Kidney epithelial cell (primary cell): ENCODE measurements around the gene PLPPR3. TPM values are rescaled to one million over a fixed set of nuclear protein-coding genes. Genes with fewer than 3 reads are reported as not detected.

Experiments
- DNase-seq: peaks from one replicate; pipeline ENCODE4 v3.0.0-alpha.2; 2010; ENCODE audit warnings: low read depth
- H3K27me3 ChIP-seq: 2 replicates; pipeline ENCODE4 v1.6.0; 2011; ENCODE audit warnings: low read length; ENCODE audit not compliant: control insufficient read depth, insufficient read depth
- H3K36me3 ChIP-seq: 2 replicates; pipeline ENCODE4 v1.5.1; 2011; ENCODE audit warnings: low read length; ENCODE audit not compliant: control insufficient read depth, insufficient read depth
- H3K4me3 ChIP-seq: 2 replicates; pipeline ENCODE4 v1.5.1; 2011; ENCODE audit warnings: low read depth, mild to moderate bottlenecking, control low read depth, low read length
- CTCF ChIP-seq: IDR thresholded peaks from 2 replicates; pipeline ENCODE4 v1.5.1; 2011; ENCODE audit warnings: mild to moderate bottlenecking, moderate library complexity, low read length, control low read depth, inconsistent platforms; ENCODE audit not compliant: insufficient read depth, poor library complexity, severe bottlenecking
- total RNA-seq: library from RNA; depleted of rRNA; stranded (reverse); fragments of >200 nt; gene quantifications from 2 replicates; pipeline ENCODE4 v1.2.3, GENCODE V29; 2015

PLPPR3 gene
- total RNA-seq, 1 donor from 2014 or later: 2.9 TPM

- TF ChIP-seq CTCF: no peak
- no peak for DNase-seq
Measured at GRCh38 chr19:793806-794205, 27.9 kb downstream of the PLPPR3 start.

GRCh38 chr19:792306-792885, 29.4 kb downstream of the PLPPR3 start:
- TF ChIP-seq CTCF: no peak
- Histone ChIP-seq H3K27me3 (no peaks in the 10 kb centered on the region), H3K4me3 (no peak overlapping the region), H3K36me3 (no peaks in the 10 kb centered on the region)
- no peak for DNase-seq

More at GRCh38 chr19:793806-794205, 27.9 kb downstream of the PLPPR3 start:
- no peak overlapping the region for H3K4me3 ChIP-seq
- no peaks in the 10 kb centered on the region for H3K36me3 ChIP-seq
- H3K27me3 ChIP-seq: no peaks in the 10 kb centered on the region

- Histone ChIP-seq H3K4me3 (no peak overlapping the region), H3K36me3 (no peaks in the 10 kb centered on the region), H3K27me3 (no peaks in the 10 kb centered on the region)
- no peak for DNase-seq
- TF ChIP-seq CTCF: no peak
Measured at GRCh38 chr19:791567-792305, 30.0 kb downstream of the PLPPR3 start.

GRCh38 chr19:791007-791566, 30.7 kb downstream of the PLPPR3 start:
- Histone ChIP-seq H3K4me3 (no peak overlapping the region), H3K27me3 (no peaks in the 10 kb centered on the region), H3K36me3 (no peaks in the 10 kb centered on the region)
- TF ChIP-seq CTCF: no peak
- no peak for DNase-seq

- no peaks in the 10 kb centered on the region for H3K36me3 ChIP-seq
- DNase-seq: no peak
- TF ChIP-seq CTCF: no peak
- no peaks in the 10 kb centered on the region for H3K27me3 ChIP-seq
- no peak overlapping the region for H3K4me3 ChIP-seq
Measured at GRCh38 chr19:789701-790060, 32.1 kb downstream of the PLPPR3 start.
